Fibroblast of skin of scalp (primary cell): Measurements from ENCODE around the gene ASCL4. TPM values are rescaled to one million over a fixed set of nuclear protein-coding genes. Genes with fewer than 3 reads are reported as not detected.
"Not testable (repeated sequence)": the region's sequence is repeated elsewhere in the genome, so short reads cannot be mapped to it uniquely, and the experiment has no call there.

Experiments
- DNase-seq: peaks from one replicate; pipeline ENCODE4 v3.0.0-alpha.2; 2013
- polyA plus RNA-seq, 2 experiments: library from polyadenylated mRNA; unstranded; fragments of 120-200 nt; gene quantifications; one replicate each; pipeline ENCODE4 v1.2.1, GENCODE V29; 2013; ENCODE audit not compliant: insufficient read length in 2 of 2

The ASCL4 gene
- not detected for polyA plus RNA-seq (2013, experiment 1 of 2; ENCODE audit: insufficient read length)
- not detected for polyA plus RNA-seq (2013, experiment 2 of 2; ENCODE audit: insufficient read length)

GRCh38 chr12:107774349-107775029 lies at the start of gene ASCL4:
ASCL4 (plus strand) TSS chr12:107774704; CDS start chr12:107775219, 515 bp downstream.
- DNase-seq = no peak

- not testable (repeated sequence) for DNase-seq
These were observed 47.2 kb upstream of the ASCL4 start for GRCh38 chr12:107727327-107727726.

DNA sequence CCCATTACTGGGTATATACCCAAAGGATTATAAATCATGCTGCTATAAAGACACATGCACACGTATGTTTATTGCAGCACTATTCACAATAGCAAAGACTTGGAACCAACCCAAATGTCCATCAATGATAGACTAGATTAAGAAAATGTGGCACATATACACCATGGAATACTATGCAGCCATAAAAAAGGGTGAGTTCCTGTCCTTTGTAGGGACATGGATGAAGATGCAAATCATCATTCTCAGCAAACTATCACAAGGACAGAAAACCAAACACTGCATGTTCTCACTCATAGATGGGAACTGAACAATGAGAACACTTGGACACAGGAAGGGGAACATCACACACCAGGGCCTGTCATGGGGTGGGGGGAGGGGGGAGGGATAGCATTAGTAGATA lies 46.8 kb upstream of the ASCL4 start:
- not testable (repeated sequence) for DNase-seq

DNA sequence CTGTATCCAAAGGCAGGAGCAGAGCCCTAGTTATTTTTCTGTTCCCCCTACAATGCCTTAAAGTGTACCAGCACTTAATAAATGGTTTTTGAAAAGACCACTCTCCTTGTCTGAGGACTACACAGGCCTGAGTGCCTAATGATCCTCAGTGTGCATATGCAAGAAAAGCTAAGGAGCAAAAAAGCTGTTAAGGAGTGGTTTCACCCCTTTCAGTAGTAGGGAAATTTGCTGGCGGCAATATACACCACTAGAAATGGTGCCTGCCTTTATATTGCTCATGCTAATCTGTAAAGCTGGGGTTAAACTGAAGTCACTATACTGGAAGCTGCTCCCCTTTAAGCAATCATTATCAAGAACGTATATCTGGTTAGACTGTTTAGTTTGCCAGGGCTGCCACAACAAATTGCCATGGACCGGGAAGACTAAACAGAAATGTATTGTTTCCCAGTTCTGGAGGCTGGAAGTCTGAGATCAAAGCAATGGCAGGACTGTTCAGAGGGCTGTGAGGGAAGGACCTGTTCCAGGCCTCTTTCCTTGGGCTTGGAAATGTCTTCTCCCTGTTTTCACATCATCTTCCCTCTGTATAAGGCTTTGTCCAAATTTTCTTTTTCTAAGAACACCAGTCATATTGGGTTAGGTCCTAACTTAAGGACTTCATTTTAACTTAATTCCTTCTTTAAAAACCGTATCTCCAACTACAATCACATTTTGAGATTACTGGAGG lies 43.7 kb upstream of the ASCL4 start:
- DNase-seq = no peak

- no peak for DNase-seq
These were observed 43.1 kb upstream of the ASCL4 start for GRCh38 chr12:107731366-107731765.

GRCh38 chr12:107732365-107732764 lies 42.1 kb upstream of the ASCL4 start:
- DNase-seq = no peak

DNA sequence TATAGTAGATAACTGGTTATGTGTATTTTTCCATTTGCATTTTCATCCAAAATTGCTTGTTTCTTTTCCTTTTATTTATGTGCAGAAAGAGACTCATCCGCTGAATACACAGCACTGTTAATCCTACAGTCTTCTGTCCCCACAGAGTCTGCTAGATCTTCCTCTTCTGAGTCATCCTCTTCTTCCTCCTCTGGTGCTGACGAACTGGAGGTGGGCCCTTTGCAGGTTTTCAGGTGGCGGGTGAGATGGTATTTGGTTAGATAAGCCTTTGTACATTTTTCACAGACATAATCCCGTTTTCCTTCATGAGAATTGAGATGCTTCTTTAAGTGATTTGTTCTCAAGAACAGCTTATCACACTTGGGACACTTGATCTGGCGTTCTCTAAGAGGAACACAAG lies 40.4 kb upstream of the ASCL4 start:
- no peak for DNase-seq

DNA sequence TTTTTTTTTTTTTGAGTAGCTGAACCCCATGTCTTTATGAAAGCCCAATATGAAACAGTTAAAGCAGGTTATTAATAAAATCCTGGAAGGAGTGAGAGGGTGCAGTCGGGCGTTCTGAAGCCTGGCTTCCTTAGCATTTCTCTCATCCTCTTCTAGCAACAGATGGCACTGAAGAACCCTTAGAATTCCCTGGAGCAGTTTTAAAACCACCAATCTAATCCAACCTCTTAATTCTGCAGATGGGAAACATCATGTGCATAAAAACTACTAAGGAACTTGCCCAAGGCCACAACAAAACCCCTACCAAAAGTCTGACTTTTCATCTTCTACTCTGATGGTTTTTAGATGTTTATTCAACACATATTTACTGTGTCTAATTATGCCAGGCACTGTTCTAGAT lies 38.7 kb upstream of the ASCL4 start:
- no peak for DNase-seq

DNA sequence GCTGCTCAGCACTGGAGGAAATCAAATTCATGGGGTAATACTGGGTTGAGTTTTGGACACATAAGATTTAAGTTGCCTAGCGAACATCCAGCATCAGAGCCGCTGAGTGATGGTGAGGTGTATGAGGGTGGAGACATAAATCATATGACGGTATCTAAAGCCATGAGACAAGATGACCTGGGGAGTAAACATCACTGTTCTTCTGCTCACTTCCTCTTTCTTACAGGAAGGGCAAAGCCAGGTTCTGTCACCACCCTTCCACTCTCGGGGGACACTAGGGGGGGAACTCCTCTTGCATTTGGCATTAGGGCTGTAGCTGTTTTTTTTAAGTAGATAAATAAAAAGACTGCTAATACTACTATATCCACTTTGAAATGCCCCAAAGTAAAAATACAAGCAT lies 37.6 kb upstream of the ASCL4 start:
- no peak for DNase-seq

- peak; percentile 82 for DNase-seq
These were observed 26.0 kb upstream of the ASCL4 start for GRCh38 chr12:107748472-107748871.

DNA sequence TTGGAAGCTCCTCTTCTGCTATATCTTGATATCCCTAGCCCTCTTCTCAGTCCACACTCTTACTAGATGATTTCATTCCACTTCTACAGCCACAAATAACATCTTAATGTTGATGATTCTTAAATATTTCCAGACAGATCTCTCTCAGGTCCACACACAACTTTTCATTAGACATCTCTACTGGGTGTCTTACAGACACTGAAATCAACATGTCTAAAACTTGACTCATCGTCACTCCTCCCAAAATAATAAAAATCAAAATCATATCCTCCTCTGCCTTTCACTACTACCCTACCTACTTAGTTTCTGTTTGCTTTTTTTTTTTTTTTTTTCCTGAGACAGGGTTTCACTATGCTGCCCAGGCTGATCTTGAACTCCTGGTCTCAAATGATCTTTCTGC lies 25.4 kb upstream of the ASCL4 start:
- DNase-seq = peak; percentile 79

DNA sequence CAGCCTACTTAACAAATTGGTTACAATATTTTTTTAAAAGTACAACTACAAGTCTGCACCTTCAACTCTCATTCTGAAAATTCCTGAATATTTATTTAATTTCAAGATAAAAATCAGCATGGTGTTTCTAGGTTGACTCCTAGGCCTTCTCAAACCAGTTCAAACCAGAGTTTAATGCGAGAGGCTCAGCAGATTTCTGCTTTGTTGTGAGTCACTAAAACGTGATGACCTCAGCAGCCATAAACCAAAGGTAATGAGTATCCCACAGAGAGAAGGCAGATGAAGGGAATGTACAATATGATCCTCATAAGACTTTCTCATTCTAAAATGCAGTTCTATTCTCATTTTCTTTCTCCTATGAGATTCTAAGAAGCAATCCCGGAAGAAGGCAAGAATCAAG lies 15.1 kb upstream of the ASCL4 start:
- DNase-seq = peak; percentile 67

DNA sequence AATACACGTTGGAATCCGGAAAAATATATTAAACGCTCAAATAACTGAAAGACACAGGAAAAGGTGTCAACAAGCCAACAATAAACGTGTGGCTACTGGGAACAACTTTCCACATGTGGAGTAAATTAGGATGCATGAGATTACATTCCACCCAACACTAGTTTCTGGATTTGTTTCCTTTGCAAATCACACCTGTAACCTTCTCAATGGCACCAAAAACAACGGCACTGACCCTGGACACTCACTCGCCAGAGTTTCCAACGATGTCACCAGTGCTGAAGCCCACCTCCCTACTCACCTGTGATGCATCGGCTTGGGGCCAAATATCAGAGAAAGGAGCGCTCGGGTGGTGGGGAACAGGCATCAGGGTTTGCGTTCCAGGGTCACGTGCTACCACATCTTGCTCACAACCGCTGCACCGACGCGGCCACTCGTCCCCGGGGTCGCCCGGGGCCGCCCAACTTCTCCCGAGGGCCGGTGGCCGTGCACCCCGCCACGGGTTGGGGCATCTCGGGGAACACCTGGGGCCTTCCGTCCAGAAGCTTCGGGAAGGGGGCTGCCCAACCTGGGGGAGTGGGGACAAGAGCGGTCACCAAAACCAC lies 14.2 kb upstream of the ASCL4 start:
- DNase-seq = no peak

DNA sequence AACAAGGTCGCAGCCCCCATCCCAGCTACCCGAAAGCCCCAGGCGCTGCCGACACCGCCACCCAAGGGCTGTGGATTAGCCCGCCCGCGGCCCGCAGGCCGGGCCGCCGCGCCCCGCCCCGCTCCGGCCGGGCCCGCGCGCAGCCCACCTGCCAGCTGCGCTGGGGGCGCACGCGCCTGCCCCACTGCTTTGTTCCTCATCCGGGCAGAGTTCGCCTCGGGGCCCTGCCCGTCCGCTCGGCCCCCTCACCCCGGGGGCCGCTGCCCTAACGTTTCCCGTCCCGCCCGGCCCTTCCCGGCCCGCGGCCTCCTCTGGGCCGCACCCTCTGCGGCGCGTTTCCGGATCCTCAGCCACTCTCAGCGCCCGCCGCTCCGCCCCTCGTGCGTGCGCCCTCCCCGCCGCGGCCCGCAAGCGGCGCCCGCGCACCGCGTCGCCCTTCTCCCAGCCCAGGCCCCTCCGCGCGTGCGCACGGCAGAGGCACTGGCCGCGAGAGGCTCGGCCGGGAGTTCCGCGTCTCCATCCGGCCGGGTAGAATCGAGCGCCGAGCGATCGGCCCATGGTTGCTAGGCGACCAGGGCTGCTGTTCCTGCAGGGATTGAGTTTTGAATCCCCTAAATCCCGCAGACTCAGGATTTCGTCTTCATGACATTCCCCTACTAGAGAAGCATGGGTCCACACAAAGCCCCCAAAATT lies 13.5 kb upstream of the ASCL4 start, which contains the start of gene PRDM4:
Gene PRDM4, minus strand, starts transcription at position 329 of the 693 bp plus-strand sequence. CDS start 622 bp downstream, outside the sequence.
- DNase-seq = peak; percentile 96

DNA sequence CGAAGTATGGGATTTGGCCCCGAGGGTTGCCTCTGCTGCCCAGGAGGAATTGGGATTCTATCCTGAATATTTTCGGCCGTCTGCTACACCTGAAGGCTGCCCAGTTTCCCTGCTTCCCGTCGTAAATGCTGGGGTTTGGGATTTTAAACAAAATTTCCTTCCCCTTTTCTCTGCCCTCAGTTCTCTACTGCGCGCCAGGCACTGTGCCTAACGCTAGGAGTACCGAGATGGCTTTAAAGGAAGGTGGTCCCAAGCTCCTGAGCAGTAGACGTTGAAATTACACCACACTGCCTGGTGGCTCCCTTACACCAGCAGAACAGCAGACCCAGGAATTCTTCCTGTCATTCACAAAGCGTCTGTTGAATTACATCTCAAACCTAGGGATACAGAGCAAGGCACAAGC lies 13.0 kb upstream of the ASCL4 start:
- no peak for DNase-seq

GRCh38 chr12:107762874-107763273 lies 11.6 kb upstream of the ASCL4 start:
- no peak for DNase-seq

DNA sequence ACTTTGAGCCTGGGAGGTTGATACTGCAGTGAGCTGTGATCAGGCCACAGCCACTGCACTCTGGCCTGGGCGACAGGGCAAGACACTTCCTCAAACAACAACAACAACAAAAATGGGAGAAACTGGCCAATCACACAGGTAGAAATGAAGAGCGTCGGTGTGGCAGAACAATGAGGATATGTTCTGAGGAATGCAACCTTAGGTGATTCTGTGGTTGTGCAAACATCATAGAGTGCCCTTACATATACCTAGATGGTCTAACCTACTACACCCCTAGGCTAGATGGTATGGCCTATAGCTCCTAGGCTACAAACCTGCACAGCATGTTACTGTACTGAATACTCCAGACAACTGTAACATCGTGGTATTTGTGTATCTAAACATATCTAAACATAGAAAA lies 9.9 kb upstream of the ASCL4 start:
- DNase-seq = no peak

GRCh38 chr12:107765316-107765715 lies 9.2 kb upstream of the ASCL4 start:
- DNase-seq = no peak

- no peak for DNase-seq
These were observed 7.0 kb upstream of the ASCL4 start for GRCh38 chr12:107767466-107767865.

DNA sequence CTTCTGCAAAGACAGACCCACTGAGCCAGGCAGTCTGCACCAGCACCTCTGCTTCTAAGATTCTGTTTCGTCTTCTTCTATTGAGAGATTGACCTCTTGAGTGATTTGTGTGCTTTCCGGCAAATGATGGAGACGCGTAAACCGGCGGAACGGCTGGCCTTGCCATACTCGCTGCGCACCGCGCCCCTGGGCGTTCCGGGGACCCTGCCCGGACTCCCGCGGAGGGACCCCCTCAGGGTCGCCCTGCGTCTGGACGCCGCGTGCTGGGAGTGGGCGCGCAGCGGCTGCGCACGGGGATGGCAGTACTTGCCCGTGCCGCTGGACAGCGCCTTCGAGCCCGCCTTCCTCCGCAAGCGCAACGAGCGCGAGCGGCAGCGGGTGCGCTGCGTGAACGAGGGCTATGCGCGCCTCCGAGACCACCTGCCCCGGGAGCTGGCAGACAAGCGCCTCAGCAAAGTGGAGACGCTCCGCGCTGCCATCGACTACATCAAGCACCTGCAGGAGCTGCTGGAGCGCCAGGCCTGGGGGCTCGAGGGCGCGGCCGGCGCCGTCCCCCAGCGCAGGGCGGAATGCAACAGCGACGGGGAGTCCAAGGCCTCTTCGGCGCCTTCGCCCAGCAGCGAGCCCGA lies 703 bp downstream of the ASCL4 start:
- DNase-seq = no peak

DNA sequence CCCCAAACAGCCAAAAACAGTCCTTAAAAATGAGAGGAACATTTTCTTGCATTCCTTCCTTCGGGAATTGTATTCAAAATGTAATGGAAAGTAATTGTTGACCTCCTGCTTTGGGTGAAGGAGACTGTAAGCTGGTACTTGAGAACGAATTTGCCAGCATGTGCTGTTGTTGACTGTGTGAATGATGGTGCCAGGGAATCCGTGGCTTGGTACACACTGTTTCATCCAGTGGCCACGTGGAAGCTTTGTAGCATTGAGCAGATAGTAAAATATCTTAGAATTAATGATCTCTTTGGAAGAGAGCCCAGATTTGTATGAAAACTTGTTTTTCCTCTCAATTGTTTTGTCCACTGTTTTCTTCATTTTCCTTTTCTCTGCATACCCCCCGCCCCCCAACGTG lies 1.7 kb downstream of the ASCL4 start:
- no peak for DNase-seq

GRCh38 chr12:107778383-107779025 lies 4.0 kb downstream of the ASCL4 start:
- no peak for DNase-seq
